ENCODE measurements around the gene GRM7.

GRCh38 chr3:7547826-7548225 lies 686.9 kb downstream of the GRM7 start:
- no peak for TF ChIP-seq CTCF (conservative IDR thresholded peaks at IDR 0.05 in 1 of 2, IDR thresholded peaks at IDR 0.05 in 1 of 2; ENCODE audit: extremely low read depth in 1 of 2, insufficient read depth in 1 of 2, low read depth in 1 of 2, low read length in 2 of 2)
- TF ChIP-seq EZH2 (IDR thresholded peaks at IDR 0.05; ENCODE audit: borderline replicate concordance, low read length): no peak

Measured in mammary epithelial cell (primary cell).